ENCODE data around the gene ELANE.

- TF ChIP-seq POLR2A (IDR thresholded peaks at IDR 0.05; ENCODE audit: low read depth, low read length) (no peak), POLR2AphosphoS5 (IDR thresholded peaks at IDR 0.05; ENCODE audit: low read depth, low read length) (no peak), PAX5 (IDR thresholded peaks at IDR 0.05; ENCODE audit: insufficient read depth, low read length, severe bottlenecking) (no peak), TAF1 (IDR thresholded peaks at IDR 0.05; ENCODE audit: low read depth, low read length) (no peak), POU2F2 (IDR thresholded peaks at IDR 0.05; ENCODE audit: low read depth, low read length) (no peak), SPI1 (IDR thresholded peaks at IDR 0.05; ENCODE audit: low read depth, low read length) (no peak)
Observed at GRCh38 chr19:845707-846521, 6.2 kb upstream of the ELANE start.

Data from GM12891 (cell line).